GM18951 (cell line): ENCODE results near the gene MAPK1IP1L.
"Not testable (repeated sequence)": the region's sequence is repeated elsewhere in the genome, so short reads cannot be mapped to it uniquely, and the experiment has no call there.

Source experiments
- POLR2A ChIP-seq: IDR thresholded peaks from 4 replicates; pipeline ENCODE4 v1.6.1; 2011; ENCODE audit warnings: mild to moderate bottlenecking; ENCODE audit not compliant: insufficient read length, insufficient read depth; ENCODE audit errors: extremely low read depth
- in situ Hi-C: fragments of 300-500 bp; cut with MboI; formaldehyde crosslinking; loops from one replicate; pipeline ENCODE4 v1.12.0; 2022; ENCODE audit warnings: low sequenced_read_pairs, mixed read lengths, inconsistent platforms; ENCODE audit not compliant: unreplicated experiment

The MAPK1IP1L gene

DNA sequence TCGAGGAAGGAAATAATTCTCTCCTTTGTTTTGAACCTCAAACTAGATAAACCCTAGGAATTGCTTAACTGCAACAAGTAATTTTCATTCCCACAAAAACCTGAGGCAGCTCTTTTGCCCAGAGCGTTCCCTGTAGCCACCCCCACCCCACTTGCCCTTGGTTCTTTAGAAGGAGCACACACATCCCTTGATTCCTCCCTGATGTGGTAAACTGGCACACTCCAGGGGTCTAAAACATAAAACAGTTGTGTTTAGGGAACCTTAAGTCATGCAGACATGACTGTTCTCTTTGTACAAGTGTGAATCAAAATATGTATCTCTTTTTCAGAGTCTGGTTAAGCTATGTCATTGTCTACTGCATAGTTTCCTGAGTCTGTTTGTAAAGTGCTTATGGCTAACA, 14.0 kb downstream of the MAPK1IP1L start:
- no peak for TF ChIP-seq POLR2A
- in situ Hi-C loops = no loop called here

DNA sequence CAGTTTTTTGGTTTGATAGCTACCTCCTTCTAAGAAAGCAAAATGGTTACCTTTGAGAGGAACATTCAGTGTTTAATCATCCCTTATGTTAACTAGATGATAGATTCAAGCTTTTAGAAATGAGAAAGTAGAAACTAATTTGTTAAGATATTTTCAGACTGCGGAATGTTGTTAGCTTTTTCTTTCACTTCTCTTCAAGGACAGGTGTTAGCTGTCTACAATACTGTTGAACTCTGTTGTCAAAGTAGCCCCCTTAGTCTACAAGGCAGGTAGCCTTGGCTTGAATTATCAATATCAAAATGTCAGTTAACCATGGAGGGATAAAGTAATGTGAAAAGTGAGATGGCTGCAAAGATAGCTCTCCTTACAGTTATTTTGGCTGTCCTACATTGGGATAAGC, 14.8 kb downstream of the MAPK1IP1L start:
- no peak for TF ChIP-seq POLR2A

GRCh38 chr14:55070981-55071411, 19.5 kb downstream of the MAPK1IP1L start:
- in situ Hi-C loops = no loop called here
- TF ChIP-seq POLR2A = no peak

More for the DNA sequence above, 14.8 kb downstream of the MAPK1IP1L start:
- in situ Hi-C loops = no loop called here

- TF ChIP-seq POLR2A = no peak
- in situ Hi-C loops = no loop called here
These were observed 20.6 kb downstream of the MAPK1IP1L start for GRCh38 chr14:55071870-55072640.

- no peak for TF ChIP-seq POLR2A
- in situ Hi-C loops = no loop called here
These were observed 22.4 kb downstream of the MAPK1IP1L start for GRCh38 chr14:55073856-55074255.

DNA sequence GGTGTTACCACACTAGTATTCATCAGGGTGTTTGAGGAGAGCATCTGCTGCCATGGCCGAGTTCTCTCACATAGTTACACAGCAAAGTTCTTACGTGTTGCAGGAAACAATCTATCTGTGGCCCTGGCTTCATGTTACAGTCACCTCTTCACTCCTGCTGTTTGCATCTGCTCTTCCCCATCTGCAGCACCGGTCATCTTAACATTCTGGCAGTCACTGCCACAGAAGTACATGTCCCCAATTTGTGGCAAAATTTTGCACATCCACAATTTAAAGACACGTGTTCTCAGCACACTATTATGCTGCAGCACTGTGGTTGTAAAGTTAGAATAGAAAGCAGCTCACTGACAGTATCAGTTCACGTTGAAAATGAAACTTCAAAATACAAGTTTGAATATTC, 23.2 kb downstream of the MAPK1IP1L start:
- peak; percentile 7 for TF ChIP-seq POLR2A
- in situ Hi-C loops = no loop called here

- in situ Hi-C loops = no loop called here
- no peak for TF ChIP-seq POLR2A
These were observed 24.3 kb downstream of the MAPK1IP1L start for GRCh38 chr14:55075628-55076175.

DNA sequence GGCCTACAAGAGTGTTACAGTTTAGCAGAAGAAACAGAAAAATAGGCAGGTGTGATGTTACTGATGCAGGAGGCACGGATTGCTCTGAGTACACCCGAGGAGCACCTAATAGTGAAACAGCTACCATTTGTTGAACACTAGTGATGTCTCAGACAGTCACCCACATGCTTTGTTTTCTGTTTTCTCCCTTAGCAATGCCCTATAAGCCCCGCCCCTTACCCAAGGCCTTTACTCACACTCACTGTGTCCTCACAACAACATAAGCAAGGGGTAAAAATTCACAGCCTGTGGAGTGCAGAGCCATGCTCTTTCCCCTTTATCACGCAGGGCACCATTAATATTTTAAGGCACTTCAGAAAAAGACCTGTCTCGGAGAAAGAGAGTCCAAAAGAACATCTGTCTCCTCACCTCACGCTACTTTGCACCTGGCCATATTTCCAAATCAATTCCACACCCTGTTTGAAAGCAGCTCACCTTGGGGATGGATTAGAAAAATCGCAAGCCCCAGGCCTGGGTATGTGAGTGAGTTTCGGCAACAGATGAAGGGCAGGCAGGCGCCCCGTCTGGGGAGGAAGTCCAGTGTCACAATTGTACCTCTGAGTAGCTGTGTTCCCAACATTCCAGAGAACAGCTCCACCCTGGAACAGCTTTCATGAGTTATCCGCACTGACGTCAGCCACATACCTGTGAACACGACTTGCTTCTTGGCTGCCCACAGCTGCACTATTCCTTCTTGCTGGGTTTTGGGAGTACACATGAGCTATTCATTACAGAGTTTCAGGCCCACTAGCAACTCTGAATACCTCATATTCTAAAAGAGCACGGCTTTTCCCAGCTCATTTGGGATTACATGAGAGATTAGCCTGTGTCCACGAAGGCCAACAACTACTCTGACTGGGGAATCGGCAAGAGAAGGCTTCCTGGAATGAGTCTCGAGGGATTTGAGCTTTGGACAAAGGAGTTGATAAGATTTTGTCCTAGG, 26.0 kb downstream of the MAPK1IP1L start:
- TF ChIP-seq POLR2A = no peak
- in situ Hi-C loops = no loop called here

- in situ Hi-C loops = not testable (repeated sequence)
These were observed 28.5 kb downstream of the MAPK1IP1L start for GRCh38 chr14:55079961-55080360.

DNA sequence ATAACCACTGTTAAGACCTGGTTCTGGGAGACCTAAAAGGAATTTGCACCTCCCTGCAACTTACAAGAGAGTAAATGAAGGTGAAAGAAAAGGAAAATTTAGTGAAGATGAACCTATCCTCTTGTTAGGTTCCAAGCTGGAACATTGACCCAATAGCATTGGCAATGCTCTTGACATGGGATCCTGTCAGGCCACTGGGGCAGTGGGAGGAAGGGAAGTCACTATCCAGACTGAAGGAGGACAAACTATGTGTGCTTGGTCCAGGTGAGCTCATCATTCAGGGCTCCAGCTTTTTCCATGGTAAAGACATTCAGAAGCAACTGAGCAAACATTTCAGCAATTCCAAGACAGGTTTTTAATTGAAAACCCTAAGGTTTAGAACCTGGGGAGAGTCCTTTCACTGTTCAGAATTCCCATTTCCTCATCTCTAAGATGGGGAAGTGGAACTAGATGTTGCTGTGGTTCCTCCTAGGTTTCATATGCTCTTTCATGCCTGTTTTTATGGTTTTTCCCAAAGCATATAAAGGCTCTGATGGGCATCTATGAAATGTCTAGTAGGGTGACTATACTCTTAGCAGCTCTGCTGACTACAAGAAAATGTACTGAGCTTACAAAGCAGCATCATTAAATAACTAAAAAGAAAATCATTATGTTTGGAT, 33.1 kb downstream of the MAPK1IP1L start:
- no peak for TF ChIP-seq POLR2A
- in situ Hi-C loops = no loop called here

GRCh38 chr14:55085060-55085660, 33.7 kb downstream of the MAPK1IP1L start:
- in situ Hi-C loops = no loop called here
- TF ChIP-seq POLR2A = no peak

DNA sequence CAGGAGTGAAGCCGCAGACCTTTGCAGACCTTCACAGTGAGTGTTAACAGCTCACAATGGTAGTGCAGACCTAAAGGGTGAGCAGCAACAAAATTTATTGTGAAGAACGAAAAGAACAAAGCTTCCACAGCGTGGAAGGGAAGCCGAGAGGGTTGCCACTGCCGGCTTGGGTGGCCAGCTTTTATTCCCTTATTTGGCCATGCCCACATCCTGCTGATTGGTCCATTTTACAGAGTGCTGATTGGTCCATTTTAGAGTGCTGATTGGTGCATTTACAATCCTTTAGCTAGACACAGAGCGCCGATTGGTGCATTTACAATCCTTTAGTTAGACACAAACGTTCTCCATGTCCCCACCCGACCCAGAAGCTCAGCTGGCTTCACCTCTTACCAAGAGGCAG, 35.5 kb downstream of the MAPK1IP1L start:
- no peak for TF ChIP-seq POLR2A
- in situ Hi-C loops = no loop called here
